NCI-H2227 treated with DMSO at 0.1 percent for 48 hours (cell line): ENCODE results near the gene NEURL1B.

Experiments
- DNase-seq: peaks from one replicate; lab custom pipeline; 2025; lab: John Stamatoyannopoulos, UW

Gene NEURL1B

GRCh38 chr5:172608773-172609172 is 32.3 kb upstream of the NEURL1B start:
- no peak for DNase-seq

- no peak for DNase-seq
Observed at GRCh38 chr5:172610643-172611042, 30.4 kb upstream of the NEURL1B start.

GRCh38 chr5:172611913-172612312 is 29.1 kb upstream of the NEURL1B start:
- no peak for DNase-seq

GRCh38 chr5:172612771-172613170 is 28.3 kb upstream of the NEURL1B start:
- no peak for DNase-seq

GRCh38 chr5:172616136-172616535 is 24.9 kb upstream of the NEURL1B start:
- no peak for DNase-seq

GRCh38 chr5:172616730-172617129 is 24.3 kb upstream of the NEURL1B start:
- no peak for DNase-seq

- no peak for DNase-seq
Observed at GRCh38 chr5:172617817-172618216, 23.2 kb upstream of the NEURL1B start.

GRCh38 chr5:172618574-172619365 is 22.3 kb upstream of the NEURL1B start:
- DNase-seq = no peak

- DNase-seq = no peak
Observed at GRCh38 chr5:172620506-172620905, 20.6 kb upstream of the NEURL1B start.

- no peak for DNase-seq
Observed at GRCh38 chr5:172622091-172623046, 18.7 kb upstream of the NEURL1B start.

GRCh38 chr5:172623313-172623980 is 17.6 kb upstream of the NEURL1B start:
- DNase-seq = no peak

- DNase-seq = no peak
Observed at GRCh38 chr5:172624083-172624995, 16.7 kb upstream of the NEURL1B start.

- DNase-seq = no peak
Observed at GRCh38 chr5:172624996-172625964, 15.8 kb upstream of the NEURL1B start.

GRCh38 chr5:172626031-172626581 is 15.0 kb upstream of the NEURL1B start:
- no peak for DNase-seq

- no peak for DNase-seq
Observed at GRCh38 chr5:172630082-172630481, 11.0 kb upstream of the NEURL1B start.

- DNase-seq = no peak
Observed at GRCh38 chr5:172630482-172630881, 10.6 kb upstream of the NEURL1B start.

- DNase-seq = no peak
Observed at GRCh38 chr5:172630986-172631385, 10.1 kb upstream of the NEURL1B start.

GRCh38 chr5:172632346-172633092 is 8.5 kb upstream of the NEURL1B start:
- no peak for DNase-seq

- DNase-seq = no peak
Observed at GRCh38 chr5:172633403-172633970, 7.6 kb upstream of the NEURL1B start.
